ENCODE measurements around the gene DDX42. TPM values are rescaled to one million over a fixed set of nuclear protein-coding genes. Genes with fewer than 3 reads are reported as not detected.
"Not testable (repeated sequence)": the region's sequence is repeated elsewhere in the genome, so short reads cannot be mapped to it uniquely, and the experiment has no call there.

Gene DDX42
- total RNA-seq, 1 donor from 2014 or later: 132 TPM

DNA sequence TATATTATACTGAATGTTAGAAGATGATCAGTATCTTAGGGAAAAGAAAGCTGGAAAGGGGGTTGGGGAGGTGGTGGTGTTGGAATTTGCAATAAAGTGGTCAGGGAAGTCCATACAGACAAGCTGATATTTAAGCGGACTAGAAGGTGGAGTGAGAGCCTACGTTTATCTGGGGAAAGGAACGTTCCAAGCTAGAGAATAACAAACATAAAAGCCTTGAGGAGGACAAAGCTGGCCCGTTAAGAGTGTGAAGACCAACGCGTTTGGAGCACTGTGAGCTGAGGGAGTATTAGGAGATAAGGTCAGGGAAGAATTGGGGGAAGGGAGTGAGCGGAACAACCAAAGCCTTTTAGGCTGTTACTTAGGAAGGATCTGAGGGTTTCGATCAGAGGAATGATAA is 1.4 kb downstream of the DDX42 start:
- intact Hi-C loops (cut with micrococcal nuclease): no loop called here

DNA sequence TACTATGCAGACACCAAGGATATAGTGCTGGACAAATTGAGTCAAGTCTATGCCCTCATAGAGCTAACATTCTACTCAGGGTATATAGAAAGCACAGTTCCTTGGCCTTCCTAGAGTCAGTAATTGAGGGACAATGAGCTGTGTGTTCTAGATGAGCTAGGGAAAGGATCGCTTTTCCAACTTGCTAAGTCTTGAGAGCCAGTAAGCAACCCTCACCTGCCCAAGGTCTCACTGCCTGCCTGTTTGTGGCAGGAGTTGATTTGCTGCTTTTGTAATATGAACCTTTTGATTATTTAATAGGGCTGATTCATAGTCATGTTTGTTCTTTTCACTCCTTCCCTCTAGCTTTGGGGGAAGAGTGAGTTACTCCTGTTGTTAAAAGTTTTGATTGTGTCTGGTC is 6.5 kb downstream of the DDX42 start:
- intact Hi-C loops (cut with micrococcal nuclease): no loop called here

DNA sequence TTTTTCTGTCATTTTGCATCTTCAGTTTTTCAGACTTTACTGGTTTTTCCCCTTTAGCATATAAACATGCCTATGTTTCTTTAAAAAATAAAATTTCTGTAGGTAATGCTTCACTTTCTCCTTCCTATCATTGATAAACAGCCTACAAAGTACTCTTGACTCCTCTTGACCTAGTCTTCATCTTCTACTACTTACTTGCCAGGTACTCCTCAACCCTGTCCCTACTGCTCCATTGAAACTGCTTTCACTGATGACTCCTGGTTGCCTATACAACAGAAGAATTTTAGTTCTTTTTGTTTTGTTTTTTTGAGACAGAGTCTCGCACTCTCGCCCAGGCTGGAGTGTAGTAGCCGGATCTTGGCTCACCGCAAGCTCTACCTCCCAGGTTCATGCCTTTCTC is 7.0 kb downstream of the DDX42 start:
- intact Hi-C loops (cut with micrococcal nuclease): no loop called here

DNA sequence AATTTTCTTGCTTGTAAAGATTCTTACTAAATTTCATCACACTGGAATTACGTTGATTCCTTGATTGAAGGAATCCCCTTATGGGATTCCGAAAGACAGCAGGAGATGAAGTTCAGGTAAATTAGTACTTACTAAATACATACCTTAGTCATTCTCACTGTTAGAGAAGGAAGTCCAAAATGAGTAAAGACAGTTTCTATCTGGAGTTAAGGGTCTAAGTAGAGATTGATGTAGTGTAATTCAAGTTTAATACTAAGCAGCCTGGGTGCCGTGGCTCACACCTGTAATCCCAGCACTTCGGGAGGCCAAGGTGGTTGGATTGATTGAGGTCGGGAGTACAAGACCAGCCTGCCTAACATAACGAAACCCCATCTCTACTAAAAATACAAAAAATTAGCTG is 9.6 kb downstream of the DDX42 start:
- intact Hi-C loops (cut with micrococcal nuclease): no loop called here

DNA sequence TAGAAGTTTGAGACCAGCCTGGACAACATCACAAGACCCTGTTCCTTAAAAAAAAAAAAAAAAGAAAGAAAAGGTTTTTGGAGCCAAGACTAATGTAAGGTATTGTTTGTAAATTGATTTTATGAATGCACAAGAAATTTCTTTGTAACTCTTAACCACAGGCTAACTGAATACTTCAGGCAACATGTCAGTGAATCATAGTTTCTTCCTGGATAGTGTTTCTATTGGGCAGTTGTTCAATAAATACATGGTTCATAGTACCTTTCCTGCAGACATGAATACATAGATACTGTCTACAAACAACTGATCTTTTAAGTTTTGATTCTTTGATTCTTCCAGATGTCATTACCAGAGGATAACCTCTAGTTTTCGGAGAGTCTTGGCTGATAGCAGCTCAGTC is 11.6 kb downstream of the DDX42 start:
- intact Hi-C loops (cut with micrococcal nuclease): no loop called here

DNA sequence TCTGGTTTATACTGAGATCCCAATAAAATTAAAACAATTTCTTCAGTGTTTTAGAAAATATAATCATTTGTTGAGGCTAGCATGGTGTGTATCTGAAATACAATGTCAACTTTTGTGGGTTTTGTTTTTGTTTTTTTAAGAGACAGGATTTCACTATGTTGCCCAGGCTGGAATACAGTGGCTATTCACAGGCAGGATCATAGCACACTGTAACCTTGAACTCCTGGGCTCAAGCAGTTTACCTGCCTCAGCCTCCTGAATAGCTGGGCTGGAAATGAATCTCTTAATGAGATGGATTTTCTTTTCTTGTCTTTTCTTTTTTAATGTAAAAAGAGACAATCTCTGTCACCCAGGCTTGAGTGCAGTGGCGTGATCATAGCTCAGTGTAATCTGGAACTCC is 12.1 kb downstream of the DDX42 start:
- intact Hi-C loops (cut with micrococcal nuclease): no loop called here

DNA sequence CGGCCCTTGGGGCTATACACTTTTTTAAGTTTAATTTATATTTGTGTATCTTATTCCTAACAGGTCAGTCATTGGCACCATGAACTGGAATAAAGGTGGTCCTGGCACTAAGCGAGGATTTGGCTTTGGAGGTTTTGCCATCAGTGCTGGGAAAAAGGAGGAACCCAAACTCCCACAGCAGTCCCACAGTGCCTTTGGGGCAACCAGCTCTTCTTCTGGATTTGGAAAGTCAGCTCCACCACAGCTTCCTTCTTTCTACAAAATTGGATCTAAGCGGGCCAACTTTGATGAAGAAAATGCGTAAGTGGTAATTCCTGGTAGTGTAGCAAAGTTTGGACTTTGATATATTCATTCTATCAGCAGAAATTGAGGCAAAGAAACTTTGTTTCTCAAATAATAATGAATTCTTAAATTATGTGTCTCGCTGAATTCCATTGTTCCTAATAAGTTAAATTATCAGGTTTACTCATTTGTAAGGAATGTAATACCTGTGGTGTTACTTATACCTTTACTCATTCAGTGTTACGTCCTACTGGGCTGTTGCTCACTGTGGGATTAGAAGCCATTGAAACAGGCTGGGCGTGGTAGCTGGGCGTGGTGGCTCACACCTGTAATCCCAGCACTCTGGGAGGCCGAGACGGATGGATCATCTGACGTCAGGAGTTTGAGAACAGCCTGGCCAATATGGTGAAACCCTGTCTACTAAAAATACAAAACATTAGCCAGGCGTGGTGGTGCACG is 13.2 kb downstream of the DDX42 start:
- intact Hi-C loops (cut with micrococcal nuclease): no loop called here

DNA sequence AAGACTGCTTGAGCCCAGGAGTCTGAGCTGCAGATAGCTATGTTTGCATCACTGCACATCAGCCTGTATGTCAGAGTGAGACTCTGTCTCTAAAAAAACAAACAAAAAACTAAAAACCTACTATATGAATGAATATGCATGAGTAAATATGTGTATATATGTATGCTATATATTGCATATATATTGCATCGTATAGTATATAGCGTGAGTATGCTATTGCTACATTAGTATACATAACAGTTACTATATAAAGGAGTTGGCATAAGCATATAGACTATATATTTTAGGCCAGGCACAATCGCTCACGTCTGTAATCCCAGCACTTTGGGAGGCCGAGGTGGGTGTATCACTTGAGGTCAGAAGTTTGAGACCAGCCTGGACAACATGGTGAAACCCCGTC is 16.1 kb downstream of the DDX42 start:
- intact Hi-C loops (cut with micrococcal nuclease): no loop called here

DNA sequence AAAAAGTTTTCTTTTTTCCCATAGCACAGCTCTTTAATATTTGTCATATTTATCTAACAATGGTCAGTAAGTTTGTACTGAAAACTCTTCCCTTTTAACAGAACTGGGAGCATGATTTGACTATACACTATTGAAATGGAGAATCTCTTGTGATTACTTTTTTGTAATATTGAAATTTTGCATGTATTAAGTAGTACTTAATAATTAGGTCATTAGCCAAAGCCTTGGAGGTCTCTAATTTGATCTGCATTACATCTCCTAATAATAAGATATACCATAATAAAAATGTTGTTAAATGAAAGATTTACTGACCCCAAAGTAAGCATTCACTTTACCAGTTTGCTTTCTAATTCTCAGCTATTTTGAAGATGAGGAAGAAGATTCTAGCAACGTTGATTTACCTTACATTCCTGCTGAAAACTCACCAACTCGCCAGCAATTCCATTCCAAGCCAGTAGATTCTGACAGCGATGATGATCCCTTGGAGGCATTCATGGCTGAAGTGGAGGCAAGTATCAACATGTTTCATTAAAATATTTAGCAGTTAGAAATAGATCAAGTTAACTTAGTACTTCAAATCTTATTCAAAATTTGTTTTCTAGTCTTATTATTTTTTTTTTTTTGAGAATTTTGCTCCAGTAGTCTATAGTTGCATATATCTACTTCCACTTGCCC is 18.2 kb downstream of the DDX42 start:
- intact Hi-C loops (cut with micrococcal nuclease): loop anchor here (2.0 kb wide), 1 partner anchor 15 kb away; no protein-coding TSS in a partner anchor

DNA sequence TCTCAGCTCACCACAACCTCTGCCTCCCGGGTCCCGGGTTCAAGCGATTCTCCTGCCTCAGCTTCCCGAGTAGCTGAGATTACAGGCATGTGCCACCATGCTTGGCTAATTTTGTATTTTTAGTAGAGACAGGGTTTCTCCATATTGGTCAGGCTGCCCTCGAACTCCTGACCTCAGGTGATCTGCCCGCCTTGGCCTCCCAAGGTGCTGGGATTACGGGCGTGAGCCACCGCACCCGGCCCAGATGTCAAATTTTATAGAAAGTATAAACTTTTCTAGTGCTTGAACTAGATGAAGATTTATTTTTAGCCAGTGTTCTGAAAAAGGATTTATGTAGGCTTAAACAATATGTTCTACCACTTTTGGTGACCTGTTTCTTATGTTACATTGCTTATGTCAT is 22.4 kb downstream of the DDX42 start:
- intact Hi-C loops (cut with micrococcal nuclease): not testable (repeated sequence)

DNA sequence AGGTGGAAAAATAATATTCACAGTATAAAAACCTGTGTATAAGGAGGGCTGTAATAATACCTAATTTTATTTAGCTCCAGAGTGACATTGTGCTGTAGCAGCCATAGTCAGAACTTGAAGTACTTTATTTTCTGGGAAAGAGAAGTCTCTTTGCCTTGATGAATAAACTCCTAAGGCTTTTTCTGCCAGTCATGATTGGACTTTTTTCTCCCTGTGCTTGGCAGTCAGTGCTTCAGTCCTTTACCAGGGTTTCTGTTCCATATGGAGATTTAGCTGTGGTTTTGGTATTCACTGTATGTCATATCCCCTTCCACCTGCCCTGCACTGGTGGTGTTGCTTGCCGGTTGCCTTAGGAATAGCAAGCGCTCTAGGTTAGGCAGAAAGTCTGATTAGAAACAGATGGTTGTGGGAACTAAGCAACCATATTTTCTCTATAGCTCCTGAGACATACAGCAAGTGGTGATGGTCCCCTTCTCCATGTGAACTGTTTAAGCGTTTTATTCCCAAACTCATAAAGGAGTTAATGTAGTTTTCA is 24.7 kb downstream of the DDX42 start:
- intact Hi-C loops (cut with micrococcal nuclease): no loop called here

DNA sequence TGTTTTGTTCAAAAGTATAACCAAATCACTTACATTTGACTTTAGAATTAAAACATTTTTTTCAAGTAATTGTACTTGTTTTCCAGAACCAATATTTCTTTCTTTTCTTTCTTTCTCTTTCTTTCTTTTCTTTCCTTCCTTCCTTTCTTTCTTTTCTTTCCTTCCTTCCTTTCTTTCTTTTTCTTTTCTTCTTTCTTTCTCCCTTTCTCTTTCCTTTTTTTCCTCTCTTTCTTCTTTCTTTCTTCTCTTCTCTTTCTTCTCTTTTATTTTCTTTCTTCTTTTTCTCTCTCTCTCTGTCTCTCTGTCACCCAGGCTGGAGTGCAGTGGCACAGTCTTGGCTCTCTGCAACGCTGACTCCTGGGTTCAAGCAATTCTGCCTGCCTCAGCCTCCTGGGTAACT is 26.8 kb downstream of the DDX42 start:
- intact Hi-C loops (cut with micrococcal nuclease): no loop called here

DNA sequence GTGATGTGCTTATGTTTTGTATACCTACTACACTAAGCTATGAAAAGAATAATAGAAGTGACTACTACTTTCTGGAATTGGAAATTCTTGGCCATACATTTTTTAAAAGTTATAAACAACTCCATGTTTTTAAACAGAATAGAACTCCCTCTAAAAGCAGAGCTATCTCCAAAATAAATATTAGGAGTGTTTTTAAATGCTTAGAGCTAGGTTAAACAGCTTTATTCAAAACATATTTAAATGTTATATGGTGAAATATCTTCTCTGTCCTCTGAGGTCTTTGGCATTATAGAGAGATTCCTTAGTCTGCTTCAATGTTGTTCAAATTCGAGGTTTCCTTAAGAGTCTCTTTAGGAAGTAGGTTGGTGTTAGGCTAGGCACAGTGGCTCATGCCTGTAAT is 30.4 kb downstream of the DDX42 start:
- intact Hi-C loops (cut with micrococcal nuclease): no loop called here

DNA sequence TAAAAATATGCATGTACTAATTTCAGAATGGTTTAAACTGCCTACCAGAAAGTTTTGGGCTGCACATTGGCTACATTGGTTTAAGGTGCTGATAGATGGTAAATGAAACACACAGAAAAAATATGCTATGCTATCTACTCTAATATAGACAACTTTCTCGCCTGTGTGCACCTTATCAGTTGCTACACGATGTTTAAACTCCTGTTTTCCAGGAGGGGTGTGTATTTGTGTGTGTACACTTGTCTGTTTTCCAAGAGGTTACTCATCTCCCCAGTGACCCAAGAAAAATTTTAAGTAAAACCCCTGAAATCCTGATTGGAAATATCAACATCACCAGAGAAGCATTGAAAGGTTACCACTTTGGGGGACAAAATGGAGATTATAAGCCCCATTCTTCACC is 31.6 kb downstream of the DDX42 start:
- intact Hi-C loops (cut with micrococcal nuclease): no loop called here

DNA sequence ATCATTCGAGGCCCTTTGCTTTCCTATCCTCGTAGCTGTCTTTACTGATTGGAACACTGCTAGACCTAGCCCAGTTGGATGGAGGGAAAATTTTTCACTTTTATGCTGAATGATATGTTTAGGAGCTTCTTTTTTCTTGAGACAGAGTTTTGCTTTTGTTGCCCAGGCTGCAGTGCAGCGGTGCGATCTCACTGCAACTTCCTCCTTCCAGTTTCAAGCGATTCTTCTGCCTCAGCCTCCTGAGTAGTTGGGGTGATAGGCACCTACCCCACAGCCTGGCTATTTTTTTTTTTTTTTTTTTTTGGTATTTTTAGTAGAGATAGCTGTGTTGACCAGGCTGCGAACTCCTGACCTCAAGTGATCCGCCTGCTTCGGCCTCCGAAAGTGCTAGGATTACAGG is 36.0 kb downstream of the DDX42 start:
- intact Hi-C loops (cut with micrococcal nuclease): no loop called here

DNA sequence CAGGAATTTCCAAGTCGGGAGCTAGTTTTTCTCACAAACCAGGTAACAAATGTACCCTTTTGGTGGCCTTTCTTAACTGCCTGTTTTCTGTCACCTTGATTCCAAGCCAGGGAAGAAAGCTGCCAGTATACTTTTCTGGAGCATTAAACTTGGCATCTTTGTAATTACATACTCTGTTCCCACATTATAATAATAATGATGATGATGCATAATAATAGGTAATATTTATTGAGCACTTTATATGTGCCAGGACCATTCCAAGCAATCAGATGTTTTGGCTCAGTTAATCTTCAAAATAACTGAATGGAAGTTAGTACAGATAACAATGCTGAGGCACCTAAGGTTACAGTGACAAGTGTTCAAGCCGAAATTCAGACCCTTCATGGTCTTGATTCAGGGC is 42.2 kb downstream of the DDX42 start:
- intact Hi-C loops (cut with micrococcal nuclease): no loop called here

DNA sequence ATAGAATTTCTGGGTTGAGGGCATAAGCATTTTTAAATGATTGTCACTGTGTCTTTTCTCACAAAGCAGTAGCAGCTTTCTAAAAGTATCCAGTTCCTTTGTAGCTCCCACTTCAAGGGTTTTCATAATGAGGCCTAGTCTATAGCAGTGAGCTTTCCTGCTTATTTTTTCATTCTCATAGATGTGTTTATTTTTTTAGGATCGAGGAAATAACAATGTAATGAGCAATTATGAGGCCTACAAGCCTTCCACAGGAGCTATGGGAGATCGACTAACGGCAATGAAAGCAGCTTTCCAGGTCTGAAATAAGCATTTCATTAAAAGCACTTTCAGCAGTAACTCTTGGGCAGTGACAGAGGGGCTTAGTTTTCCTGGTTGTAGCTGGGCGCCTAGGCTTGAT is 42.7 kb downstream of the DDX42 start:
- intact Hi-C loops (cut with micrococcal nuclease): no loop called here

DNA sequence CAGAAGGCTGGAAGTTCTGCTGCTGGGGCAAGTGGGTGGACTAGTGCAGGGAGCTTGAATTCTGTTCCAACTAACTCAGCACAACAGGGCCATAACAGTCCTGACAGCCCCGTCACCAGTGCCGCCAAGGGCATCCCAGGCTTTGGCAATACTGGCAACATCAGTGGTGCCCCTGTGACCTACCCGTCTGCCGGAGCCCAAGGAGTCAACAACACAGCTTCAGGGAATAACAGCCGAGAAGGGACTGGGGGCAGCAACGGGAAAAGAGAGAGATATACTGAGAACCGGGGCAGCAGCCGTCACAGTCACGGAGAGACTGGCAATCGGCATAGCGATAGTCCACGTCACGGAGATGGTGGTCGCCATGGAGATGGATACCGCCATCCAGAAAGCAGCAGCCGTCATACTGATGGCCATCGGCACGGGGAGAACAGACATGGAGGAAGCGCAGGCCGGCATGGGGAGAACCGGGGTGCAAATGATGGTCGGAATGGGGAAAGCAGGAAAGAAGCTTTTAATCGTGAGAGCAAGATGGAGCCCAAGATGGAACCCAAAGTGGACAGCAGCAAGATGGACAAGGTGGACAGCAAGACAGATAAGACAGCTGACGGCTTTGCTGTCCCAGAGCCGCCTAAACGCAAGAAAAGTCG is 43.9 kb downstream of the DDX42 start:
- intact Hi-C loops (cut with micrococcal nuclease): no loop called here

DNA sequence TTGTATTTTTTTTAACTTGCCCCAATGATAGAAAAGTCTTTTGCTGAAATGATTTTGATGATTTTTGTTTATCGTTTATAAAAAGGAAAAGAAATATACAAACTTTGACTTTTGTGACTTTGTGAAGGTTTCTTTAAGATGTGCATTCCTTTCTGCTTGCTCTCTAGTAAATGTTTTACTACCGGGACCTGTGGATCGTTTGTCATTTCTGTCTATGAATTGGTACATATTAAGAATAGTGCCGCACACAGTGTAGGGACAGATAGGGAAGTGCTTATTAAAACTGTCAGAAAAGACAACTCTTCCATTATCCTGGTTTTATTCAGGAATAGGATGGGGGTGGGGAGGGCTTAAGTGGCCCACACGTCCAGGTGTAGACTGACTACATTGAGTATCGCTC is 45.2 kb downstream of the DDX42 start:
- intact Hi-C loops (cut with micrococcal nuclease): no loop called here

DNA sequence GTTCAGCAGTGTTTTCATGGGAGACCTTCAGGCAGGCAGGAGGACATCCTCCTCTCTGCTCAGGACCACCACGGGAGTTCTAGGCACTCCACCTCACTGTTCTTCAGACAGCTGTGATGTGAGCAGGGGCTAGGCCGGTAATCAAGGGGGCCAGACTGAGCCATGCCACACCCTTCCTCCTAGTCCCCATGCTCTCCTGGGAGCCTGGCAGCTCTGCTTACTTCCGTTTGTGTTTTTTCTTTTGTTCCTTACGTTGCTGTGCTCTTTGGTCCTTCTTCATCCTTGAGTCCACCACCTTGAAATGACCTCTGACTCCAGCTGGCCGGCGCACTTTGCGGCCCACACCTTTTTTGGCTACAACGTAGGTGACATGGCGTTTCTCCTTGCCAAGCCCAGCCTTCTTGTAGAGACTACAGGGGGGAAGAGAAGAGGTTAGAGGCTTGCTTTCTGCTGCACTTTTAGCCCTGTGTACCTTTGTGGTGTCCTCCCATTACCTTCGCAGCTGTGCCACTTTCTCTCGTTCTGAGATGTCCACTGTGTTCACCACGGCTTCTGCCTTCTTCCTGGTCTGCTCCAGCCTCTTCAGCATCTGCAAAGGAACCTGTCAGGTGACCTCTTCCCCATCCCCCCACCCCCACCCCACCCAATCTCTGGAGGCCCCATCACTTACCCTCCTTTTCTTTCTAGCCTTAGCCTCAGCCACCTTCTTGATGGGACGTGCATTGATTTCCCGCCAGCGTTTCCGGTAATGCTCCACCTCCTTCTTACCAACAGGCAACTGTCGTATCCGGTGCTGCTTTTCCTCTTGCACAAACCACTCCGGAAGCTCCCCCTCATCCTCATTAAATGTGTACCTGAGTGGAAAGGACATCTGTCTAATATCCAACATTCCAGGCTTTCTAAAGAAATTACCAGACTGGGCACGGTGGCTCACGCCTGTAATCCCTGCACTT is 45.9 kb downstream of the DDX42 start:
- intact Hi-C loops (cut with micrococcal nuclease): no loop called here

DNA sequence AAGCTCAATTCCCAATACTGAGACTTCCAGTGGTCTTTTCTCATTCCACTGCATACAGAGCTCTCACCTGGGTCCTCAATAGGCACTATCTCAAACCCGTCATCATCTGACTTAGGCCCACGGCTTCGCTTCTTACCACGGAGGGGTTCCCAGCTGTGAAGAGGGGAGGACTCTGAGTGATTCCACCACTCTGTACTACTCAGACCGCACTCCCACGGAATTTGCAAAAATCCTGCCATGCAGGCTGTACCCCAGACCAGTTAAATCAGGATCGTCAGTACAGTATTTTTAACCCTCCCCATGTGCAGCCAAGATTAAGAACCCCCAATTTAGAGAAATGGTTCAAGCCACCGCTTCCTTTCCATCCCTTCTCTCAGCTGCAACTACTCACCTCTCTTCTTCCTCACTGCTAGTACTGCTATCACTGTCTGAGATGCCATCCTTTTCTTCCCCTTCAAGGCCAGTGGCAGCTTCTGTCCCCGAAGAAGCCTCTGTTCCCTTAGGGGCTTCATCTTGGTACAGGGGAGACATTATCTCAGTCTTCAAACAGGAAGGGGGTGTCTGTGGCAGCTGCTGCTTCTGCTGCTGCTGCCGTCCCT is 47.1 kb downstream of the DDX42 start:
- intact Hi-C loops (cut with micrococcal nuclease): no loop called here
